GM21723 (cell line): ENCODE data around the gene SDK1.

ENCODE experiments used
- ATAC-seq: cut with Tn5 transposase; IDR thresholded peaks from one replicate; pipeline ENCODE4 v1.9.1; 2021; ENCODE audit warnings: mild to moderate bottlenecking, moderate library complexity; ENCODE audit not compliant: unreplicated experiment

Gene SDK1

DNA sequence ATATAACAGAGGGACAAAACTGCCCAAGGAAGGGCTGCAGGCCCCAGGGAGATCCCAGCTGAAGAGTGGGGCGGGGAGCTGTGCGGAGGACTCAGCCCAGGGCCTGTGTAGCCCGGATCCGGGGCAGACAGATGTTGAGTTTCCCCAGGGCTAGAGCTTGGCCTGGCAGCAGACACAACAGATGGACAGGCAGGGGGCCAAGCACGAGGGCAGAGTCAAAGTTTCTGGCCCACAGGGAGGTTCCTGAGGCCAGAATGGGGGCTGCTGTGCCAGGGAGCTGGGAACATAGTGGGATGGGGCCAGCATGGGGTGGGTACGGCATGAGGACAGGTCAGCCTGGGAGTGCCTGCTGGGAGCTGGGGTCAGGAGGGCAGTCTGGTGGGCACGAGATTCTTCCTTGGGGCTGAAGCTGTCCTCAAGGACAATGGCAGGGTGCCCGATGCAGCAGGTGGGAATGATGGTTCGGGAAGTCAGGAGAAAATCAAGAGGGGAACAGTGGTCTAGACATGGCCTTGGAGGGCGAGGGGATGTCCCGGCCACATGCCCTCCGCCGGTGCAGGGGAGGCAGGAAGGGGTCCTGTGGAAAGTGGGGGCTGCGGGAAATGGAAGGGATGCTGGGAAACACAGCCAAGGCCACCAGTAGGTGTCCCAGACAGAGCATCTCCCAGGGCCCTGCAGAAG is 862.0 kb downstream of the SDK1 start:
- ATAC-seq: no peak

DNA sequence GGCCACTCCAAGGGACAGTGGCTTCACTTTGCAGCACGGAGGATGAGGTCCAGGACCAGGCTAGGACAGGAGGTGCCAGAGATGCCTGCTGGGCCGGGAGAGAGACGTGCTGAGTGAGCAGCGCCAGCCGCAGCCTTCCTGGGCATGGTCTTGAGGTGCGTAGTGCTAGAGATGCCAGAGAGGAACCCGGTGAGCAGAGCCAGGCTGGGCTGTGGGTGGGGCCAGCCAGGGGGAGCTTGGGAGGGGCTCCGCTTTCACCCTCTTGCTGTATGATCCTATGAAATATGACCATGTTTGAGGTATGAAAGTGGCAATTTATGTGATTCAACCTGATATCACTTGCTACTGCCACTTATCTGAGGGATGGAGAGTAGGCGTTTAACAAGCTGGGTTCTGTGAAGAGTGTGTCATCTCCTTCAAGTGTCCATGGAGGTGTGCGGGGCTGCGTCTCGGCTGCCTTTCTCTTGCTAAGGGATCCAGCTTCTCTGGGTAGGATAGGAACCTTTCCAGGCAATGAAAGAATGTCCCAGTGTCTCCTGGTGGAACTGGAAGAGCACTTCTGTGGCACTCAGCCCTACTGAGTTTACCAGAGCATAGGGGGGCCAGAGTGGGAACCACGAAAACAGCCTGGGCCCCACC is 862.6 kb downstream of the SDK1 start:
- ATAC-seq: no peak

DNA sequence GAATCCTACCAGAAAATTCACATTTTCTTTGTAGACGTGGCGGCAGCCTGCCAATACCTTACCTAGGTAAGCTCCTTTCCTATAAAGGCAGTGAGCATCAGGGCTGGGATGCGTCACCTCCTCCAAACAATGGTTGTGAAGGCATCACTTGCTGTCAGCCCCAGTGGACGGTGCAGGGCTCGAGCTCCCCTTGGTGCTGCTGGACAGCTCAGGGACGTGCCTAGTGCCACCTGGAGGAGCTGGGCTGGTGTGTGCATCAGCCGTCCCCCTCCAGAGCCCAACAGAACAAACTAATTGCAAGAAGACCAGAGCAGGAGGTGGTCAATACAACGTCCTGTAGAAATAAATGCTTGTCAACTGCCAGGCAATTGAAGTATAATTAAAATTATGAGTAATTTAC is 863.5 kb downstream of the SDK1 start:
- no peak for ATAC-seq

DNA sequence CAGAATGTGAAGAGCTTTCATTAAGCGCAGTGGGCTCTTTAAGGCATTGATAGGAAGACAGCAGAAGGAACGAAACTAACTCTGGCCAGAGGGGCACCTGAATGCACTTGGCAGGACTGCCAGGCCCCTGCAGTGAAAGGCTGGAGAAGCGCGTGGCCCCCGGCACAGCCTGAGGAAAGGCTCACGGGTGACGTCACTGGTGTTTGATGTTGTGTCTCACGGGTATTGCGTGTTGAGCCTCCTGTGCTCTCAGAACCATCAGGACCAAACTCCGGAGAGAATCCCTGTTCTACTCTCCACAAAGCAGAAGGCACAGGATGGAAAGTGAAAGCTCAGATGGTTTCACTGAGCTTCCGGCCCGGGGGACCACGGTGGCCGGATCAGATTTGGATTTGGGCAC is 865.3 kb downstream of the SDK1 start:
- no peak for ATAC-seq

DNA sequence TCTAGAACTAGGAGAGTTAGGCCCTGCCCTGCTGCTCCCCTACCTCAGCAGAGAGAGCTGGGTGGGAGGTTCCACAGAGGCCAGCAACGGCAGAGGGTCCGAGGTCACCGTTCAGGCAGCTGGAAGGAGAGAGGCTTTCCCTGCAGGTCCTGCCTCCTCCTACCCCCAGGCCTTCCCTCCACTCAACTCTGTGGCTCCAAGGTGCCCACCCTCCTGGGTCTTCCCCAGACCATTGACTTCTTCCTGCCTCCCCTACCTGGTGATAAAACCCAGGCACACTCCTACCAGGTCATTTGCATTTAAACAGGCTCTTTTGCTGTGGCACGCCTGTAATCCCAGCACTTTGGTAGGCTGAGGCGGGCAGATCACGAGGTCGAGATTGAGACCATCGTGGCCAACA is 865.8 kb downstream of the SDK1 start:
- ATAC-seq: no peak

DNA sequence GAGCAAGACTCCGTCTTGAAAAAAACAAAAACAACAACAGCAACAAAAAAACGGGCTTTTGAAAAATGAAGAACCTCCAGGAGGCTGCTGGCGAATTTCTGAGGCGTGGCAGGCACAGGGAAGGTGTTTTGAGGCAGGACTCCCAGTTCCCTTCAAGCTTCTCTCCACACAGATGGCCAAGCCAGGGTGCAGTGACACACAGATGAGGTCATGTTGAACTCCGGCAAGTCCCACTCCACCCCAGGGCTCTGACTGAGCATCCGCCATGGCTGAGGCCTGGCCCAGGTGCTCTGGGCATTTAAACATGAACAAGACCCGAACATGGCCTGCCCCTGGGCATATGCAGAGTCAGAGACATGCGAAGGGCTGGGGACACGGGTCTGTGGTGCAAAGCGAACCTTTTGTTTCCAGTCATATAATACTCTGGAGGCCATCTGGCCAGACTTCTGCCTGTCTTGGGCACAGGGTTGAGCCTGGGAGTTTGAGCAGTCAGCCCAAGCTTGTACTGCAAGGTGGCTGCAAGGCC is 866.4 kb downstream of the SDK1 start:
- ATAC-seq: no peak

DNA sequence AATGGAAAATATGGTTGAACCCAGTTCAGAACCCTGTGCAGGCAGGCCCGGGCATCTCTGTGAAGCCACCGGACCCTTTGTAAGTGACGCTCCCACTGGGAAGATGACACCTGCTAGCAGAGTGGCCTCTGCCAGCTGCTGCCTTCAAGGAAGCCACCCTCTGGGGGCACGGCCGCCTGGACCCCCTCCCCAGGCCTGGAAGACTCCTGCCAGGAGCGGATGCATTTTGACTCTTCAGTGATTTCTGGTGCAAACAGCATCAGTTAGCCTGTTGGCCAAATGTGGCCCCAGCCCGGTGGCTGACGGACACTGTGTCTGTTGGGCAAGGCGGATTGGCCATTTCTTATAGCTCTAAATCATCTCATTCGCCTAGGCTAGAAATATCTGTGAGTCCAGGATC is 867.0 kb downstream of the SDK1 start:
- no peak for ATAC-seq

DNA sequence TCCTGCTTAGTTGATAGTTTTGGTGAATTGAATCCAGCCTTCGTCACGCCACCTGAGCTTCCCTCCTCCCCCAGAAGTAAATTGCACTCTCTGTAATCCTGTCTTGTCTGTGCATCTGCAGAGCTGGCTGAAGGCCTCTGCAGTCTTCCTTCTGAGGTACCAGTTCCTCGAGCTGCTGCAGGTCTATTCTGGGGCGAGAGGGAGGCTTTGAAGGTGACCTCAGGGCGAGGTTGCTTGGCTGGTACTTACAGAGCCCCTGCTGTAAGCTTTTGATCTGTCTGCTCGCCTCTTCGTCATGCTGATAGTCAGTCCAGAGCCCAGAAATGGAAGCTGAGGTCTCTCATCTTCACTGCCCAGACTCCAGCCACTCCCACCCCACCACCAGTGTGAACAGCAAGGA is 867.5 kb downstream of the SDK1 start:
- ATAC-seq: no peak

DNA sequence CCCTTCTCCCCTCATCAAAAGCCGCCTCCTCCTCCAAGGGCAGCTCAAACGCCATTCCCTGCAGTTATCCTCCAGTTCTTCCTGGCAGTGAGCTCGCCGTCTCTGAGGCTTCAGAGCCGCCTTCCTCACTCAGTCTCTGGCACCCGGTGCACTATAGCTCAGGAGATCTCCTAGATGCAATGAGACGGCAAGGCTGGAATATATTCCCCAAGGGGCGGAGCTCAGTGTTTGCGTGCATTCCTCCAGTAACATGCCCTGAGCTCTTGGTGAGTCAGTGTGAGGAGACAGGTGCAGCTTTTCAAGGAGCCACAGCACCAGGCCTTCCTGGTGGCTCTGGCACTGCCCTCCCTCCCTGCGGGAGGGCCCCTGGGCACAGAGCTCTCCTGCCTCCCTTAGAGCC is 868.4 kb downstream of the SDK1 start:
- ATAC-seq: no peak

DNA sequence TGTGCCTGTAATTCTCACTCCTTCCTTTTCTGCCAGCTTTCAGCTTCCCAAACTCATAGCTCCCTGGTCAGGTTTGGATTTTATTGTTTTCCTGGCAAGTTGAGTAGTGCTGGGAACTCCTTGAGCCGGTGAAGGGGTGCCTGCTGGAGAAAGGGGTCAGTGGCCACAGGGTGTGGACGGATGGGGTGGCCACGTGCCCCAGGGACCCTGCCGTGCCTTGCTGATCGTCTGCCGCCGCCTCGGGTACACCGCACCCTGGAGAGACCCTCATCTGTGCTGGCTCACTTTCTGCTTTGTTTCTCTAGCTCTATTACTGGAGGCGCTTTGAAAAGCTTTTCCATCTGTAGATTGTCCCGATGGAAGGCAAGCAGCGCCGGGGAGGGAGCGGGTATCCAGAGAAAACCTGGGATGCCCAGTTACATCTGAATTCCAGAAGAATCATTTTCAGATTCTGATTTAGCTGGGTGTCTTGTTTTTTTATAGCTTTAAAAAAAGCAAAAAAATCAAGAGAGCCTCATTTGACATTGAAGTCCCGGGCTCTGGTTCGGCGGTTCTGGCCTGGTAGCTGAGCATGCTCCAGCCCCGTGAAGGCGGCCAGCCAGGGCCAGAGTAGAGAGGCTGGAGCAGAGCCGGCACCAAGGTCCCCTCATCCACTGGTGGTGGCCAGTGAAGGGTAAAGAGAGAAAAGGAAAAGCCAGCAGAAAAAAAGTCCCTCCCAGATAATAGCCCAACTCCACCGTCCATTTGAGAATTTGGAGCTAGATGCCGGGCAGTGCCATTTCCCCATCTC is 870.1 kb downstream of the SDK1 start:
- ATAC-seq: no peak

DNA sequence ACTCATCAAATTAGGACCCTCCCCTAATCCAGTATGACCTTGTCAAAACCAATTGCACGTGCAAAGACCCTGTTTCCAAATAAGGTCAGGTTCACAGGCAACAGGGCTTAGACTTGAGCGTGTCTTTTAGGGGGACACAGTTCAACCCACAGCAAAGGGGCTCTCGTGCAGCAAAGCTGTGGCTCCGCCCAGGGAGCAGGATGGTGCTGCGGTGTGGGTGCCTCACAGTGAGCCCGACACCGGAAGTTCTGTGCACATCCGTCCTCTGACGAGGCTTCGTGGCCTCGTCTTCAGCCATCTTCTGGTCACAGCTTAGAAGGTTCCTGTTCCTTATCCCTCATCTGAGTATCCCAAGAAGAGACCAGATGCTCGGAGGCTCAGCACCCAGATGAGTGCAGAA is 871.8 kb downstream of the SDK1 start:
- ATAC-seq: no peak

DNA sequence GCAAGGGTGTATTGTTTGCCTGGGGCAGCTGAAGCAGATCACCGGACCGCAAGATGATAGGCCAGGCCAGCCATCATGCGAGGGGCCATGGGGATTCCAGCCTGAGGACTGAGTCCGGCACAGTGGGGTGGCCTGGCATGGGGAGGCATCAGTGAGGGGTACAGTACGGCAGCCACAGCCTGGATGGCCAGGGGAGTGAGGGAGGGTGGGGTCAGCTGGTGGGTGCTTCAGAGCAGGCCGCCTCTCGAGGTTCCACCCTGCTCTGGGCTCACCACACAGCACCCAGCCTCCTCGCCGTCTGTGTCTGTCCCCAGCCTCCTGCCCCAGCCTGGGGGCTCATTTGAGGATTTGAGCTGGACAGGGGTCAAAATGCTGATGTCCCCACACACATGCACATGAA is 872.6 kb downstream of the SDK1 start:
- ATAC-seq: no peak

DNA sequence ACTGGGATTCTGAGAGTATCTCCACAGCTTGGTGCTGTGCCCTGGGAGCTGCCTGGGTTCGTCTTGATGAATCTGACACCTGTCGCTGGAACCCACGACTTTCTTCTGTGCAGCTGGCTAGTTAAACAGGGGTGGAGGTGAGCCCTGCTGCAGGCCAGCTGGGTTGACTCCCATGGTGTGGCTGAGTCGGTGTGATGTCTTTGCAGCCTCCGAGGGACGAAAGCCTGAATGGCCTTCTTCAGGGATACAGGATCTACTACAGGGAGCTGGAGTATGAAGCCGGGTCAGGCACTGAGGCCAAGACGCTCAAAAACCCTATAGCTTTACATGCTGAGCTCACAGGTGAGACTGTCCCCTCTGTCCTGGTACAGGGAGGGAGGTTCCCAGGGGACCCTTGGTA is 873.0 kb downstream of the SDK1 start:
- ATAC-seq: no peak

DNA sequence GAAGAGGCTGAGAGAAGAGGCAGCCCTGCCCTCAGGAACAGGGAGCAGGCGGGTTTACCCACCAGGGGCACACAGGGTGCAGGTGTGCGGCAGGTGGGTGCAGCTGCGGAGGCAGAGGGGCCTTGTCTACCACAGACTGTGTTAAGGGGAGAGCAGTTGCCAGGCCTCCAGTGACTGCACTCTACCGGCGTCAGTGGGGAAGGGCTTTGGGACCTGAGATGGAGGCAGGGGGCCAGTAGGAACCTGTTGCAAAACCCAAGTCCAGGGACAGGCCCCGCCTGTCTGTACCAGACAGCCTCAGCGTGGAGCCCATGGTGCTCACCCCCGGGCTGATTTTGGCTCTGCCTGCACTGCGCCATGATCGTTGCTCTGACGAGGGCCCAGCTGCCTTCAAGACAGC is 873.4 kb downstream of the SDK1 start:
- no peak for ATAC-seq

DNA sequence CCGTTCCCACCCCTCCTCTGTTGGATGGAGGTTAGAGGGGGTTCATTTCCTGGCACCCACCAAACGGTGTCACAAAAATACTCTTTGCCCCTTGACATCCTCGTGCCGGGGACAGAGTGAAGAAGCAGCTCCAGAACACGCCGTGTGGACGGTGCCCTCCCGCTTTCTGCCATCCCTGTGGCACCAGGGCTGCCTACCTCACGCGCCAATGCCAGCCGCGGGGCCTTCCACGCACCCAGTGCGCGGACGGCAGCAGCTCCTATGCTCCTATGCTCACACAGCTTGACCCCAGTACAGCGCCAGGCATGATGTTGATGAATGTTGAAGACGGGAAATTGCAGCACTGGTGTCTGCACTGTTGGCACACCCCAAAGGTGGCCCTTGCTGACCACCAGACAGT is 873.8 kb downstream of the SDK1 start:
- ATAC-seq: no peak

DNA sequence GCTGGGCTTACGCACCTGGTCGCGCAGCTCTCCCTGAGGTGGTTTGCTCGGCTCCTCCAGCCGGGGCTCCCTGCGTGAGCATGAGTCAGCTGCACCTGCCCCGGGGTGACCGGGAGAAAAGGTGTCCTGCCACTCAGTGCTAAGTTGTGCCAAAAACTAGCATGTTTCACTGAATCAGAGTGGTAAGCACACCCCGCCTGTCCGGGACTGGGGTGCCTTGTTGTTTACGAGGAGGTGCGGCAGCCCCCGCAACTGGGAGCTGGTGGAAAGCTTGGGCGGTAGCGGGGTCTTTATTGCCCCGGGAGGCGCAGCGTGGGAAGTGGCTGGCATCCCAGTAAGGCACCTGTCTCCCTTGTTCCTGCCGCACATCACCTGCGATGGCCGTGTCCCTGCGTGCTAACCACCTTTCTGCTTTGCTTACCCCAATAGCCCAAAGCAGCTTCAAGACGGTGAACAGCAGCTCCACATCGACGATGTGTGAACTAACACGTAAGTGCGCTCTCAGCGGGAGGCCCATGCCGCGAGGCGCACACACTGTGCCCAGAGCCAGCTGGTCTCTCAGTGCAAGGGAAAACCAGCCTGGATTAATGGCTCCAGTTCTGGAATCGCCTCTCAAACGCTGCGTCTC is 874.4 kb downstream of the SDK1 start:
- ATAC-seq: no peak

DNA sequence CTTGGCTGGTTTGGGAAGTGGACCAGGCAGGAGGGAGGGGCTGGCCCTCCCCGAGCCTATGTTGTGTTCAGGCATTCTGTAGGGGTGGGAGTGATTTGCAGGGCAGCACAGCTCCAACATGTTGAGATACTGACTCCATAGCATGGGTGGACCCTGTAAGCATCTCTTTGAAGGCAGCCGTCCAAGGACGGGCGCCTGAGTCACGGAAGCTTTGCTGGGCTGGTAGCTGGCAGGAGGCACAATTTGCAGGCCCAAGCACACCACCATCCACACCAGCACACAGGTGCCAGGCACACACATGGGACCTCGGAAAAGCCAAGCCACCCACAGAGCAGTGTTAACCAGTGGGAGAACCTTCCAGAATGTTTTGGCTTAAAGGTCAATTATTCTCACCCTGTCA is 875.9 kb downstream of the SDK1 start:
- ATAC-seq: no peak

DNA sequence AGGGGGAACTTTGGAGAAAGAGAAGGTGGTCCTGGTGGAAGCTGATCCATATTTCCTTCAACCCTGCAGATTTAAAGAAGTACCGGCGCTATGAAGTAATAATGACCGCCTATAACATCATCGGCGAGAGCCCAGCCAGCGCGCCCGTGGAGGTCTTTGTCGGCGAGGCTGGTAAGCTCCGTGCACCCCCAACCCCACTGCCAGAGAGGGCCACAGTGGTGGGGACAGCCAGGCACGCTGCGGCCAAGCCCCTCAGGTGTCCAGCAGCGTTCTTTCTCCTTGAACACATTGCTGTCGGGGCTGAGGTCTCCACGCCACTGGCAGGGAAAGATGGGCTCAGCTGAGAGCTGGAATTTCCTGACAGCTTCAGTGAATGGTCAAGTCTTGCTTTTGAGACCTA is 877.4 kb downstream of the SDK1 start:
- ATAC-seq: no peak

DNA sequence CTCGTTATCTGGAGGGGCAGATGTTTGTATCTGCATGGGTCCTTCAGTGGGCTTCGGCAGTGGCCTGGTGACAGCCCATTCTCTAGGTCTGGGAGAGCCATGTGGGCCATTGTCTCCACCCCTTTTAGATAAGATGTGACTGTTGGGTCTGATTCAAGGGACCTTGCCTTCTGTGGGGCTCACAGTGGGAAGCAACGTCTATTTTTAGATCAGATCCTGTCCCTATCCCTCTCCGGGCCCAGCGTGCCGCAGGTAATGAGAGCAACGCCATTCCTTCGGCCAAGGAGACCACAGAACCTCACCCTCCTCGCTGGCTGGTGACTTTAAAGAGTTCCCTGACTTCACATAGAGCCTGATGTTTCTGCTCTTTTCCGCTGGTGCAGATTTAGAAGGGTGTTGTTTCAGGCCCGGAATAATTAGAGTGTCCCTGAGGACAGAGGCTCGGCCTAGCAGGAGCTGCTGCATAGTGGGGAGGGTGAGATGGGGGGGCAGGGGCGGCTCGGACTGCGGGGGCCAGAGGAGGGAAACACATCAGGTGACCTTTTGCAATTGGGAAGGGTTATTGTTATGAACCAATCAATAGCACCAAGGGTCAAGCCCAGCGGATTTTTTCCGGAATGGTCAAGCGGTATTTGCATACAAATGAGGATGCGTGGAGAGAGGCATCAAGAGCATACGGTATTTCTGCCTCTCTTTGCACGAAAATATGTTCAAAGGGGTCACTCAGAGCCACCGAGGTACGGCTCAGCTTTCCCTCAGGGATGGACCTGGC is 878.0 kb downstream of the SDK1 start:
- no peak for ATAC-seq

DNA sequence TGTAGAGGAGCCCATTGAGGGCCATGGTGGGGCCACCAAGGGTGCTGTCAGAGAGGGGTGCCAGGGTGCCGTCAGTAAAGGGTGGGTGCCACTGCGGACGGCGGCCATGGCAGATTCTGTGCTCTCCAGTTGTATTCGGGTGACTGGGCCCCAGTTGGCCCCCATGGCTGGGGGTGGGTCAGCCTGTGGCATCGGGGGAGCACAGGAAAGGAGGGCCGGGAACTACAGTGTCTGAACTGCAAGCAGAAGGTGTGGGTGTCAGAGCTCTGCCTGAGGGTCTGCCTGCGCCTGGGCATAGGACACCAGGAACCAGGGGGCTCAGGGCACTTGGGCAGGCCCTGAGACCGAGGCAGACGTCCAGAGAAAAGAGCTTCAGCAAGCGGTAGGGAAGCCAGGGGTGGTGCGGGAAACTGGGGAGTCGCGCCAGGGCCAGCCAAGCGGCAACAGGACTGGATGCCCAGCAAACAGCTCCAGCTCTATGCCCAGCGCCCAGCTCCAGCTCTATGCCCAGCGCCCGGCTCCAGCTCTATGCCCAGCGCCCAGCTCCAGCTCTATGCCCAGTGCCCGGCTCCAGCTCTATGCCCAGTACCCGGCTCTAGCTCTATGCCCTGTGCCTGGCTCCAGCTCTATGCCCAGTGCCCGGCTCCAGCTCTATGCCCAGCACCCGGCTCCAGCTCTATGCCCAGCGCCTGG is 878.8 kb downstream of the SDK1 start:
- no peak for ATAC-seq
